ENCODE data around the gene PKNOX1.

DNA sequence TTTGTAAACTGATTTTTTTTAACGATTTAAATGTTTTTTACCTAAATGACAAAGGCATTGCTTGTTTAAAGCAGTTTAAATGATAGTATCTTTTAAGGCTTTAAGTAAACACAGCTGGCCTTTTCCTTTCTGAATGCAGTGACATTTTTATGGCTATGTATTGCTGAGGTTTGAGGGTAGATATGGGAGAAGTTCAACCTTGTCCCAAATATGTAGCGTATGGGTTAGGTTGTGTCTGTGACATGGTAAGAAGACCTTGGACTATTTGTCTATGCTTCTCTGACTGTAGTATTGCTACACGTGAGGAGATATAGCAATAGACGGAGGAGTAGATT, 32.5 kb downstream of the PKNOX1 start:
- TF ChIP-seq CTCF (IDR thresholded peaks at IDR 0.05), result no peak
- TF ChIP-seq POLR2A (IDR thresholded peaks at IDR 0.05), result no peak
- TF ChIP-seq POLR2AphosphoS5 (IDR thresholded peaks at IDR 0.05), result no peak
